Measurements from ENCODE around the gene SAV1.

DNA sequence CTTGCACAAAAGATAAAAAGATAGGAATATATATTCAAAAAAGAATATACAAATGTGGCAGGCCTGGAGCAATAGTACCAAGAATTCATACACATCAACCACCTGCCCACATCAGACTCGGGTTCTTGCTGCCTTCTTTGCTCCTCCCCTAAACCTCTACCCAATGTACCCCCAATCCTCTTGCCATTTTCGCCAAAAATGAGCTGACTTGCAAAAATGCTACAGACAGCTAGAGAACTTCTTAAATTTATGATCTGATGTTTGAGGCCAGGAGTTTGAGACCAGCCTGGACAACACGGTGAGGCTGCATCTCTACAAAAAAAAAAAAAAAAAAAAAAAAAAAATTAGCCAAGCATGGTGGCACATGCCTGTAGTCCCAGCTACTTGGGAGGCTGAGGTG is 42.9 kb upstream of the SAV1 start:
- TF ChIP-seq, protein P1, sequence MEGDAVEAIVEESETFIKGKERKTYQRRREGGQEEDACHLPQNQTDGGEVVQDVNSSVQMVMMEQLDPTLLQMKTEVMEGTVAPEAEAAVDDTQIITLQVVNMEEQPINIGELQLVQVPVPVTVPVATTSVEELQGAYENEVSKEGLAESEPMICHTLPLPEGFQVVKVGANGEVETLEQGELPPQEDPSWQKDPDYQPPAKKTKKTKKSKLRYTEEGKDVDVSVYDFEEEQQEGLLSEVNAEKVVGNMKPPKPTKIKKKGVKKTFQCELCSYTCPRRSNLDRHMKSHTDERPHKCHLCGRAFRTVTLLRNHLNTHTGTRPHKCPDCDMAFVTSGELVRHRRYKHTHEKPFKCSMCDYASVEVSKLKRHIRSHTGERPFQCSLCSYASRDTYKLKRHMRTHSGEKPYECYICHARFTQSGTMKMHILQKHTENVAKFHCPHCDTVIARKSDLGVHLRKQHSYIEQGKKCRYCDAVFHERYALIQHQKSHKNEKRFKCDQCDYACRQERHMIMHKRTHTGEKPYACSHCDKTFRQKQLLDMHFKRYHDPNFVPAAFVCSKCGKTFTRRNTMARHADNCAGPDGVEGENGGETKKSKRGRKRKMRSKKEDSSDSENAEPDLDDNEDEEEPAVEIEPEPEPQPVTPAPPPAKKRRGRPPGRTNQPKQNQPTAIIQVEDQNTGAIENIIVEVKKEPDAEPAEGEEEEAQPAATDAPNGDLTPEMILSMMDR (IDR thresholded peaks at IDR 0.05; ENCODE audit: borderline replicate concordance, extremely low read depth, low read length, poor library complexity, severe bottlenecking): no peak
- TF ChIP-seq EZH2 (IDR thresholded peaks at IDR 0.05; ENCODE audit: borderline replicate concordance, low read depth, low read length, severe bottlenecking): no peak

Measured in DND-41 (cell line).